HepG2 (cell line): ENCODE results near the gene PROC. TPM values are rescaled to one million over a fixed set of nuclear protein-coding genes. Genes with fewer than 3 reads are reported as not detected.

Experiments
- ARNTL ChIP-seq: sonication (generic); formaldehyde crosslinking; IDR thresholded peaks from 2 replicates; pipeline ENCODE4 v1.4.0; 2020; ENCODE audit warnings: mild to moderate bottlenecking, missing genetic modification reagents
- ISL2 ChIP-seq: sonication (generic); formaldehyde crosslinking; IDR thresholded peaks from 2 replicates; pipeline ENCODE4 v1.5.0; 2020; ENCODE audit warnings: missing genetic modification reagents
- KLF9 ChIP-seq: IDR thresholded peaks from 2 replicates; pipeline ENCODE4 v1.6.1; 2016; ENCODE audit warnings: low read depth
- MAFK ChIP-seq, 2 experiments: IDR thresholded peaks in 1 of 2; conservative IDR thresholded peaks in 1 of 2; 2 replicates each; pipeline ENCODE4 v1.6.1; 2011; ENCODE audit warnings: improper control_type of control experiment in 2 of 2, low read length in 2 of 2
- NCOA2 ChIP-seq: sonication (generic); formaldehyde crosslinking; IDR thresholded peaks from 2 replicates; pipeline ENCODE4 v1.8.0; 2022; ENCODE audit warnings: inconsistent platforms
- NONO ChIP-seq, 2 experiments: fragments of 450-650 bp in 1 of 2; sonication (generic) in 1 of 2; formaldehyde crosslinking in 1 of 2; IDR thresholded peaks in 1 of 2; conservative IDR thresholded peaks in 1 of 2; 2 replicates each; pipeline versions ENCODE4 v1.6.1 to v1.8.0; 2017 to 2022; ENCODE audit warnings: mild to moderate bottlenecking in 1 of 2, missing genetic modification reagents in 1 of 2, moderate library complexity in 1 of 2
- PRMT3 ChIP-seq: sonication (generic); formaldehyde crosslinking; IDR thresholded peaks from 2 replicates; pipeline ENCODE4 v1.8.1; 2022; ENCODE audit warnings: low read depth, mild to moderate bottlenecking, moderate library complexity, missing genetic modification reagents, borderline replicate concordance
- PRPF4 ChIP-seq: fragments of 200-400 bp; formaldehyde crosslinking; IDR thresholded peaks from 2 replicates; pipeline ENCODE4 v1.6.1; 2016; ENCODE audit warnings: low read length, low read depth; ENCODE audit not compliant: poor library complexity, severe bottlenecking
- PTBP1 ChIP-seq: fragments of 200-400 bp; formaldehyde crosslinking; IDR thresholded peaks from 2 replicates; pipeline ENCODE4 v1.6.1; 2018; ENCODE audit warnings: low read length, low read depth; ENCODE audit not compliant: poor library complexity, severe bottlenecking
- SAP130 ChIP-seq: IDR thresholded peaks from 2 replicates; pipeline ENCODE4 v1.6.1; 2016; ENCODE audit warnings: low read depth
- SMAD1 ChIP-seq: sonication (generic); formaldehyde crosslinking; IDR thresholded peaks from 2 replicates; pipeline ENCODE4 v1.4.0; 2020; ENCODE audit warnings: missing genetic modification reagents, low read depth, mild to moderate bottlenecking, borderline replicate concordance
- SRSF1 ChIP-seq: fragments of 200-400 bp; formaldehyde crosslinking; optimal IDR thresholded peaks from 2 replicates; pipeline ENCODE3; 2017; ENCODE audit warnings: mild to moderate bottlenecking, low read depth, low read length, moderate library complexity
- ZMAT3 ChIP-seq: sonication (generic); formaldehyde crosslinking; conservative IDR thresholded peaks from 2 replicates; pipeline ENCODE4 v1.7.0; 2021; ENCODE audit warnings: missing genetic modification reagents
- ZMYM2 ChIP-seq: sonication (generic); formaldehyde crosslinking; IDR thresholded peaks from 2 replicates; pipeline ENCODE4 v1.8.0; 2022; ENCODE audit warnings: mild to moderate bottlenecking, missing genetic modification reagents
- ZNF17 ChIP-seq: sonication (generic); formaldehyde crosslinking; IDR thresholded peaks from 2 replicates; pipeline ENCODE4 v1.5.0; 2020; ENCODE audit warnings: mild to moderate bottlenecking, missing genetic modification reagents
- ZNF431 ChIP-seq: sonication (generic); formaldehyde crosslinking; IDR thresholded peaks from 2 replicates; pipeline ENCODE4 v1.9.0; 2022; ENCODE audit warnings: missing genetic modification reagents, low read depth, mild to moderate bottlenecking, borderline replicate concordance
- ZNF552 ChIP-seq: sonication (generic); formaldehyde crosslinking; IDR thresholded peaks from 2 replicates; pipeline ENCODE4 v1.9.0; 2022; ENCODE audit warnings: missing genetic modification reagents, mild to moderate bottlenecking, borderline replicate concordance
- ZNF720 ChIP-seq: sonication (generic); formaldehyde crosslinking; IDR thresholded peaks from 2 replicates; pipeline ENCODE4 v1.4.0; 2020; ENCODE audit warnings: missing genetic modification reagents
- ZNF775 ChIP-seq: sonication (generic); formaldehyde crosslinking; IDR thresholded peaks from 2 replicates; pipeline ENCODE4 v1.4.0; 2020; ENCODE audit warnings: missing genetic modification reagents, mild to moderate bottlenecking, moderate library complexity, borderline replicate concordance
- ZNF782 ChIP-seq: sonication (generic); formaldehyde crosslinking; IDR thresholded peaks from 2 replicates; pipeline ENCODE4 v1.4.0; 2020; ENCODE audit warnings: missing genetic modification reagents, mild to moderate bottlenecking, borderline replicate concordance
- polyA plus RNA-seq, 8 experiments: library from polyadenylated mRNA; depleted of rRNA in 3 of 8; stranded (reverse) in 7 of 8; unstranded in 1 of 8; fragments of >200 nt; fragmentation: Illumina TruSeq in 4 of 8; extraction: Trizol in 4 of 8; gene quantifications; 2 replicates each; pipeline versions ENCODE4 v1.2.1 to v1.2.3, GENCODE V29; 2011 to 2016; ENCODE audit warnings: low read depth in 4 of 8, missing spikeins in 1 of 8, mixed read lengths in 1 of 8; ENCODE audit not compliant: insufficient read depth in 1 of 8
- total RNA-seq, 5 experiments: library from RNA; depleted of rRNA; stranded (reverse); fragments of >200 nt; fragmentation: Illumina TruSeq; extraction: Trizol; gene quantifications; 2 replicates each; pipeline ENCODE4 v1.2.3, GENCODE V29; 2016; ENCODE audit warnings: low read depth in 1 of 5
- TF ChIP-seq, protein P1 (sequence below): sonication (generic); formaldehyde crosslinking; IDR thresholded peaks from 2 replicates; pipeline ENCODE4 v1.8.0; 2022; ENCODE audit warnings: missing genetic modification reagents, mild to moderate bottlenecking, inconsistent platforms, borderline replicate concordance
- TF ChIP-seq, protein P2 (sequence below): sonication (generic); formaldehyde crosslinking; IDR thresholded peaks from 2 replicates; pipeline ENCODE4 v1.4.0; 2020; ENCODE audit warnings: missing genetic modification reagents
- TF ChIP-seq, protein P3 (sequence below): sonication (generic); formaldehyde crosslinking; conservative IDR thresholded peaks from 2 replicates; pipeline ENCODE4 v1.4.0; 2020; ENCODE audit warnings: missing genetic modification reagents

The PROC gene
- total and polyA plus RNA-seq, 2 of the 13 experiments (the other 11 are each of a cell fraction or from before 2014, with no cell fraction given): 134 to 185 TPM

DNA sequence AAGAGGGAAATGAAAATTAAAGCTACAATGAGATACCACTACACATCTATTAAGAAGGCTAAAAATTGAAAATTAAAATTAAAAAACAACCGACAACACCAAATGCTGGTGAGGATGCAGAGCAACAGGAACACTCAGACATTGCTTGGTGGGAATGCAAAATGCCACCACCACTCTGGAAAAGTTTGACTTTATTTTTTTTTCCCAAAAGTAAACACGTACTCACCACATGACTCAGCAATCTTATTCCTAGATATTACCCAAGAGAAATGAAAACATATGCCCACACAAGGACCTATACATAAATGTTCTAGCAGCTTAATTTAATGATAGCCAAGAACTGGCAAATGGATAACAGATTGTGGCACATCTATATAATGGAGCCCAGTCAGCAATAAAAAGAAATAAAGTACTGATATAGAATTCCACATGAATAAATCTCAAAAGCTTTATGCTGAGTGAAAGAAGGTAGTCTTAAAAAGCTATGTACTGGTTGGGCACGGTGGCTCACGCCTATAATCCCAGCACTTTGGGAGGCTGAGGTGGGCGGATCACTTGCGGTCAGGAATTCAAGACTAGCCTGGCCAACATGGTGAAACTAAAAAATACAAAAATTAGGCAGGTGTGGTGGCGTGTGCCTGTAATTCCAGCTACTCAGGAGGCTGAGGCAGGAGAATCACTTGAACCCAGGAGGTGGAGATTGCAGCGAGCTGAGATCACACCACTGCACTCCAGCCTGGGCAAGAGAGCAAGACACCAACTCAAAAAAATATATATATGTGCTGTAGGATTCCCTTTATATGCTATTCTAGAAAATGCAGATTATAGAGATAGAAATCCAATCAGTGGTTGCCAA, 4.2 kb upstream of the PROC start (continued):
- TF ChIP-seq ZNF775: no peak
- no peak for TF ChIP-seq ZNF782 (CRISPR knock-in tag)
- TF ChIP-seq ZMAT3 (CRISPR knock-in tag): no peak
- no peak for TF ChIP-seq ZNF720 (CRISPR knock-in tag)
- TF ChIP-seq, protein P1, sequence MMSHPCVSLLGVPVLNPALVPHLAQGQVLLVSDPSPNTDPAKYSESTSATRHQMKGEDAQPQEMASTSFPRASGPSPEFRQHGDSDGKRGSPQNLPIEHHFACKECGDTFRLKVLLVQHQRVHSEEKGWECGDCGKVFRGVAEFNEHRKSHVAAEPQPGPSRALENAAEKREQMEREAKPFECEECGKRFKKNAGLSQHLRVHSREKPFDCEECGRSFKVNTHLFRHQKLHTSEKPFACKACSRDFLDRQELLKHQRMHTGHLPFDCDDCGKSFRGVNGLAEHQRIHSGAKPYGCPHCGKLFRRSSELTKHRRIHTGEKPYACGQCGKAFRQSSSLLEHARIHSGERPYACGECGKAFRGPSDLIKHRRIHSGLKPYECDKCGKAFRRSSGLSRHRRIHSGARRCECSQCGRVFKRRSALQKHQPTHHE (CRISPR knock-in tag): no peak
- TF ChIP-seq NONO (IDR thresholded peaks at IDR 0.05): no peak
- 0 out of 2 replicates have a peak, but pooled peaks have one; percentile 4 for TF ChIP-seq NONO (CRISPR knock-in tag; conservative IDR thresholded peaks at IDR 0.05)
- peak; percentile 73 for TF ChIP-seq SAP130 (CRISPR knock-in tag)
- TF ChIP-seq ARNTL (CRISPR knock-in tag): no peak; the same call in 1 of the 2 replicates
- TF ChIP-seq, protein P2, sequence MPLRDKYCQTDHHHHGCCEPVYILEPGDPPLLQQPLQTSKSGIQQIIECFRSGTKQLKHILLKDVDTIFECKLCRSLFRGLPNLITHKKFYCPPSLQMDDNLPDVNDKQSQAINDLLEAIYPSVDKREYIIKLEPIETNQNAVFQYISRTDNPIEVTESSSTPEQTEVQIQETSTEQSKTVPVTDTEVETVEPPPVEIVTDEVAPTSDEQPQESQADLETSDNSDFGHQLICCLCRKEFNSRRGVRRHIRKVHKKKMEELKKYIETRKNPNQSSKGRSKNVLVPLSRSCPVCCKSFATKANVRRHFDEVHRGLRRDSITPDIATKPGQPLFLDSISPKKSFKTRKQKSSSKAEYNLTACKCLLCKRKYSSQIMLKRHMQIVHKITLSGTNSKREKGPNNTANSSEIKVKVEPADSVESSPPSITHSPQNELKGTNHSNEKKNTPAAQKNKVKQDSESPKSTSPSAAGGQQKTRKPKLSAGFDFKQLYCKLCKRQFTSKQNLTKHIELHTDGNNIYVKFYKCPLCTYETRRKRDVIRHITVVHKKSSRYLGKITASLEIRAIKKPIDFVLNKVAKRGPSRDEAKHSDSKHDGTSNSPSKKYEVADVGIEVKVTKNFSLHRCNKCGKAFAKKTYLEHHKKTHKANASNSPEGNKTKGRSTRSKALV (CRISPR knock-in tag): no peak
- TF ChIP-seq PRMT3 (CRISPR knock-in tag): no peak
- no peak for TF ChIP-seq SRSF1
- TF ChIP-seq ZMYM2 (CRISPR knock-in tag): no peak
- TF ChIP-seq ZNF552 (CRISPR knock-in tag): no peak
- no peak for TF ChIP-seq KLF9 (CRISPR knock-in tag)
- TF ChIP-seq PTBP1: no peak
- TF ChIP-seq ZNF431: no peak
- TF ChIP-seq, protein P3, sequence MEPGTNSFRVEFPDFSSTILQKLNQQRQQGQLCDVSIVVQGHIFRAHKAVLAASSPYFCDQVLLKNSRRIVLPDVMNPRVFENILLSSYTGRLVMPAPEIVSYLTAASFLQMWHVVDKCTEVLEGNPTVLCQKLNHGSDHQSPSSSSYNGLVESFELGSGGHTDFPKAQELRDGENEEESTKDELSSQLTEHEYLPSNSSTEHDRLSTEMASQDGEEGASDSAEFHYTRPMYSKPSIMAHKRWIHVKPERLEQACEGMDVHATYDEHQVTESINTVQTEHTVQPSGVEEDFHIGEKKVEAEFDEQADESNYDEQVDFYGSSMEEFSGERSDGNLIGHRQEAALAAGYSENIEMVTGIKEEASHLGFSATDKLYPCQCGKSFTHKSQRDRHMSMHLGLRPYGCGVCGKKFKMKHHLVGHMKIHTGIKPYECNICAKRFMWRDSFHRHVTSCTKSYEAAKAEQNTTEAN (CRISPR knock-in tag): no peak
- peak; percentile 68 for TF ChIP-seq ISL2 (CRISPR knock-in tag)
- TF ChIP-seq MAFK (conservative IDR thresholded peaks at IDR 0.05 in 1 of 2, IDR thresholded peaks at IDR 0.05 in 1 of 2; ENCODE audit: low read length in 2 of 2): peak; percentile 94 to 98
- peak; percentile 61; the same call in 1 of the 2 replicates for TF ChIP-seq NCOA2 (CRISPR knock-in tag)
- no peak; the same call in 1 of the 2 replicates for TF ChIP-seq ZNF17
- TF ChIP-seq PRPF4: no peak
- no peak for TF ChIP-seq SMAD1 (CRISPR knock-in tag)
